Esophagus squamous epithelium (tissue), 5 donors: ENCODE measurements around the gene ZNF93. TPM values are rescaled to one million over a fixed set of nuclear protein-coding genes. Genes with fewer than 3 reads are reported as not detected.
"Not testable (repeated sequence)": the region's sequence is repeated elsewhere in the genome, so short reads cannot be mapped to it uniquely, and the experiment has no call there.

Experiments
- DNase-seq: peaks from one replicate; lab custom pipeline; 2025; lab: John Stamatoyannopoulos, UW
- H3K27ac ChIP-seq, 4 donors: fragments of 200-600 bp; sonication (generic); one replicate each; pipeline ENCODE4 v1.5.1; 2016 to 2019; ENCODE audit warnings: mild to moderate bottlenecking in 1 of 4
- H3K27me3 ChIP-seq, 4 donors: fragments of 200-600 bp; sonication (generic); 1 replicate in 3 of 4; 2 replicates in 1 of 4; pipeline versions ENCODE4 v1.5.1 to v1.6.0; 2017 to 2021; ENCODE audit warnings: antibody characterized with exemption in 1 of 4
- H3K36me3 ChIP-seq, 3 donors: fragments of 200-600 bp; sonication (generic); one replicate each; pipeline ENCODE4 v1.5.1; 2016 to 2019
- H3K4me1 ChIP-seq, 3 donors: fragments of 200-600 bp; sonication (generic); one replicate each; pipeline ENCODE4 v1.5.1; 2017 to 2019
- H3K4me3 ChIP-seq, 4 donors: fragments of 200-600 bp; sonication (generic); 1 replicate in 3 of 4; 2 replicates in 1 of 4; pipeline ENCODE4 v1.5.1; 2016 to 2019; ENCODE audit warnings: mild to moderate bottlenecking in 2 of 4, moderate library complexity in 1 of 4
- H3K9me3 ChIP-seq, 3 donors: fragments of 200-600 bp; sonication (generic); one replicate each; pipeline ENCODE4 v1.5.1; 2016 to 2019
- CTCF ChIP-seq, 6 experiments: fragments of 450-650 bp in 4 of 6; fragments of 200-600 bp in 2 of 6; sonication (generic) in 2 of 6; IDR thresholded peaks; one replicate each; pipeline ENCODE4 v1.5.1; 2016 to 2019; ENCODE audit warnings: antibody characterized with exemption in 6 of 6, mild to moderate bottlenecking in 4 of 6, moderate library complexity in 4 of 6
- POLR2A ChIP-seq, 4 donors: fragments of 450-650 bp; IDR thresholded peaks; one replicate each; pipeline ENCODE4 v1.6.1; 2017; ENCODE audit warnings: antibody characterized with exemption in 4 of 4, mild to moderate bottlenecking in 4 of 4, moderate library complexity in 3 of 4
- WGBS, 2 donors: methylation state at CpG; one replicate each; pipeline ENCODE4 v1.1.5; 2018; 5-methylcytosine and 5-hydroxymethylcytosine counted together
- intact Hi-C: fragments of 100-400 bp; cut with DNase I; formaldehyde crosslinking; loops from one replicate; pipeline ENCODE4 v1.15.0; 2022
- total RNA-seq, 4 donors: library from RNA; depleted of rRNA; stranded (reverse); fragments of >200 nt; gene quantifications; one replicate each; pipeline ENCODE4 v1.1.0, GENCODE V29; 2016
- donor health status: DM: yes; HTN: yes; CAD: no.

ZNF93 gene
- total RNA-seq, 4 donors from 2014 or later = 4.7 to 12.7 (median 7.4) TPM

- intact Hi-C loops, H3K27ac ChIP-seq: not testable (repeated sequence)
- WGBS, 2 donors = 12 to 22% methylated on average over 6 to 9 of the region's 9 CpGs
Observed at GRCh38 chr19:19959151-19959799, 58.5 kb downstream of the ZNF93 start.

GRCh38 chr19:19964416-19964815 lies 63.7 kb downstream of the ZNF93 start:
- H3K36me3 ChIP-seq = no peaks in the 10 kb centered on the region
- no peaks in the 10 kb centered on the region for H3K27me3 ChIP-seq
- WGBS, 2 donors = 69 to 80% methylated on average over 7 of the region's 7 CpGs
- no peak overlapping the region for H3K4me3 ChIP-seq
- H3K27ac ChIP-seq = no peak overlapping the region
- DNase-seq = no peak
- TF ChIP-seq CTCF (IDR thresholded peaks at IDR 0.05) = no peak
- TF ChIP-seq POLR2A (IDR thresholded peaks at IDR 0.05) = no peak
- no peaks in the 10 kb centered on the region for H3K4me1 ChIP-seq
- intact Hi-C loops = no loop called here
- peaks cover 0 to 29% (median 22%) of the 10 kb centered on the region in 3 donors for H3K9me3 ChIP-seq

More at GRCh38 chr19:19959151-19959799, 58.5 kb downstream of the ZNF93 start:
- not testable (repeated sequence) for H3K9me3 ChIP-seq, DNase-seq, H3K36me3 ChIP-seq, H3K4me1 ChIP-seq, H3K4me3 ChIP-seq, H3K27me3 ChIP-seq
- TF ChIP-seq CTCF (IDR thresholded peaks at IDR 0.05) = peak; percentile 50 to 70 (median 58)

GRCh38 chr19:19966126-19966525 lies 65.4 kb downstream of the ZNF93 start:
- 90 to 100% methylated on average over 1 to 2 of the region's 3 CpGs for WGBS, 2 donors
- DNase-seq, H3K27ac ChIP-seq, H3K4me3 ChIP-seq, H3K4me1 ChIP-seq, intact Hi-C loops, H3K27me3 ChIP-seq, H3K36me3 ChIP-seq: not testable (repeated sequence)
- H3K9me3 ChIP-seq = peaks cover 0 to 29% (median 25%) of the 10 kb centered on the region in 3 donors

GRCh38 chr19:19966862-19967261 lies 66.1 kb downstream of the ZNF93 start:
- no peaks in the 10 kb centered on the region for H3K36me3 ChIP-seq
- no peak overlapping the region for H3K4me3 ChIP-seq
- no peak overlapping the region for H3K27ac ChIP-seq
- 69 to 83% methylated on average over 3 to 4 of the region's 4 CpGs for WGBS, 2 donors
- peaks cover 0 to 29% (median 25%) of the 10 kb centered on the region in 3 donors for H3K9me3 ChIP-seq
- intact Hi-C loops = no loop called here
- H3K27me3 ChIP-seq = no peaks in the 10 kb centered on the region
- no peaks in the 10 kb centered on the region for H3K4me1 ChIP-seq
- no peak for DNase-seq
- no peak for TF ChIP-seq CTCF (IDR thresholded peaks at IDR 0.05)
- TF ChIP-seq POLR2A (IDR thresholded peaks at IDR 0.05) = no peak

Other genes with a start within 250 kb of the ZNF93 start
- 100 to 1,000 TPM in 3 of 4 donors, 10 to 100 TPM in 1; 79.7 to 257 (median 153) TPM for gene ATP13A1, start 237.3 kb upstream of the ZNF93 start, total RNA-seq
- gene ZNF101, start 232.1 kb upstream of the ZNF93 start, total RNA-seq = 1 to 10 TPM; 5.5 to 8.2 (median 6.5) TPM
- gene ZNF14, start 167.8 kb upstream of the ZNF93 start, total RNA-seq = 1 to 10 TPM; 1.9 to 6.3 (median 2.1) TPM
- gene ZNF506, start 79.2 kb upstream of the ZNF93 start, total RNA-seq = 10 to 100 TPM; 12.1 to 24.0 (median 17.8) TPM
- 1 to 10 TPM in 3 of 4 donors, under 1 TPM in 1; 0.95 to 4.5 (median 2.7) TPM for gene ZNF253, start 35.1 kb upstream of the ZNF93 start, total RNA-seq
- 1 to 10 TPM in 3 of 4 donors, under 1 TPM in 1; 0.73 to 3.1 (median 2.6) TPM for gene ZNF682, start 138.6 kb downstream of the ZNF93 start, total RNA-seq
- gene ZNF90, start 177.1 kb downstream of the ZNF93 start, total RNA-seq = 1 to 10 TPM in 3 of 4 donors, under 1 TPM in 1; 0.57 to 2.3 (median 1.5) TPM